Activated naive CD8-positive, alpha-beta T cell treated with anti-CD3 and anti-CD28 coated beads for 36 hours (primary cell): ENCODE data around the gene RHOV. TPM values are rescaled to one million over a fixed set of nuclear protein-coding genes. Genes with fewer than 3 reads are reported as not detected.

Experiments used
- DNase-seq: peaks from one replicate; pipeline ENCODE4 v3.0.0; 2021
- H3K27ac Mint-ChIP-seq: one replicate; pipeline ENCODE4 v1.8.0; 2022; ENCODE audit warnings: mild to moderate bottlenecking, moderate library complexity, mixed read lengths
- H3K27me3 Mint-ChIP-seq: one replicate; pipeline ENCODE4 v1.8.0; 2022; ENCODE audit warnings: mild to moderate bottlenecking, mixed read lengths
- H3K36me3 Mint-ChIP-seq: one replicate; pipeline ENCODE4 v1.8.0; 2021; ENCODE audit warnings: mild to moderate bottlenecking, mixed read lengths
- H3K4me1 Mint-ChIP-seq: one replicate; pipeline ENCODE4 v1.8.0; 2021; ENCODE audit warnings: mixed read lengths
- H3K4me3 Mint-ChIP-seq: one replicate; pipeline ENCODE4 v1.8.0; 2022; ENCODE audit warnings: mild to moderate bottlenecking, moderate library complexity, mixed read lengths
- H3K9me3 Mint-ChIP-seq: one replicate; pipeline ENCODE4 v1.8.0; 2022; ENCODE audit warnings: mixed read lengths
- total RNA-seq, 2 experiments: library from RNA; stranded (reverse); gene quantifications; one replicate each; pipeline ENCODE4 v1.2.3, GENCODE V29; 2021

Gene RHOV
- total RNA-seq, 2 experiments from 2014 or later: 0.45 to 0.50 TPM

DNA sequence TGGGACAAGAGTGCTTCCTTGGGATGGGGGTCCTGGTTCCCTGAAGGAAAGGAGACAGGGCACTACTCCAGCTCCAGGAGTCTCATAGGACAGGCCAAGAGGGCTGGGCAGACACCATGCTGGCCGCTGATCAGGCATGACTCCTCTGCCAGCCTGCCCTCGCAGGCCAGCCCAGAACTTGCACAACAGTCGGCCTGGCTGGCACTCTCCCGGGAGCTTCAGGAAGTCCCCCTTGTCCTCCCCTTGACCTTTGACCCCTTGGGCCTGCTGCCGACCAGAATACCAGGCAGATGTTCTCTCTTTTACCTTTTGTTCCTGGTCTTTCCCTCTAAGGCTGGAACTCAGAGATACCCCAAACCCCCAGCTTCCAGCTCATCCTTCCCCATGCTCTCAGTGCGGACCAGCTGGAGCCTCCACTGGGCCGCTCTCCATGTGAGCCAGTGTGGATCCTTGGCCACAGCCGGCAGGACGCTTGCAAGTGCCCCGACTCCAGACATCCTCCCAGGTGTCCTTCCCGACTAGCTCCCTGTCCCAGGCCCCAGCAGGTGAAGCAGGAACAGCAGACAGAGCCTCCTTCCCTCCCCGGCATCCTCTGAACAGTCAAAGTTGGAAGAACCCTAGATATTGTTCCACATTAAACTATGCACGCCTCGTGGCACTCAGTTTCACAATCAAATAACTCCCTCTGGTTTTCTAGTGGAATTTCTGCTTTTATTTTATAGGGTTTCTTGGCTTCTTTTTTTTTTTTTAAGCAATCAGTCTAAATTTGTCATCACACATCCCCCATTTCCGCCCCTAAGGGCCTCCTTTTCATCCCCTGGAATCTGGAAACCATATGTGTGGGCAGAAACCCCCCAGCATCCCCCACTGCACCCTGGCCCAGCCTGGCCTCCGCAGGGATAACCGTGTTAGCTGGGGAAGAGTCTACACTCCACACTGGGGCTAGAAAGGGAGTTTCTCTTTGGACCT lies 35.9 kb upstream of the RHOV start:
- H3K9me3 Mint-ChIP-seq: no peaks in the 10 kb centered on the region
- no peaks in the 10 kb centered on the region for H3K27me3 Mint-ChIP-seq

DNA sequence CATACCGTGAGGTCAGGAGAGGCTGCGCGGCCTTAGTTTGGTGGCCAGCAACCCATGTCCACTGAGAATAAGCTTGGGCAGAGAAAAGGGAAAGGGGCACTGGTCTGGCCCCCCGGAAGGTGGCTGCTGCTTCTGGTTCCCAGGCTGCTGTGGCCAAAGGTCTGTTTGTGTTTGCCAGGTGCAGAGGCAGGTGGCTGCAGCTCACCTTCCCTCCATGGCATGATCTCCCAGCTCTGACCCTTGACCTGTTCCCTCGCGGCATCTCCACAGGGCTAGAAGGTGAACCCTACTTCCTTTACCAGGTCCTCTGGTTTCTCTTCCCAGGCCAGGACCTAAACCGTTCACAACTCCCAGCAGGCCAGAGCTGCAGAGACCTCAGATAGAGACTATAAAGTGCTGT lies 34.1 kb upstream of the RHOV start:
- peaks cover 5% of the 10 kb centered on the region for H3K36me3 Mint-ChIP-seq
- H3K27ac Mint-ChIP-seq: peak overlapping the region; percentile 7
- H3K9me3 Mint-ChIP-seq: no peaks in the 10 kb centered on the region
- H3K27me3 Mint-ChIP-seq: no peaks in the 10 kb centered on the region
- H3K4me3 Mint-ChIP-seq: no peak overlapping the region
- H3K4me1 Mint-ChIP-seq: peaks cover 21% of the 10 kb centered on the region
- no peak for DNase-seq

More for the DNA sequence above, 35.9 kb upstream of the RHOV start:
- Mint-ChIP-seq H3K36me3 (no peaks in the 10 kb centered on the region), H3K27ac (no peak overlapping the region), H3K4me3 (no peak overlapping the region), H3K4me1 (peaks cover 12% of the 10 kb centered on the region)
- no peak for DNase-seq

DNA sequence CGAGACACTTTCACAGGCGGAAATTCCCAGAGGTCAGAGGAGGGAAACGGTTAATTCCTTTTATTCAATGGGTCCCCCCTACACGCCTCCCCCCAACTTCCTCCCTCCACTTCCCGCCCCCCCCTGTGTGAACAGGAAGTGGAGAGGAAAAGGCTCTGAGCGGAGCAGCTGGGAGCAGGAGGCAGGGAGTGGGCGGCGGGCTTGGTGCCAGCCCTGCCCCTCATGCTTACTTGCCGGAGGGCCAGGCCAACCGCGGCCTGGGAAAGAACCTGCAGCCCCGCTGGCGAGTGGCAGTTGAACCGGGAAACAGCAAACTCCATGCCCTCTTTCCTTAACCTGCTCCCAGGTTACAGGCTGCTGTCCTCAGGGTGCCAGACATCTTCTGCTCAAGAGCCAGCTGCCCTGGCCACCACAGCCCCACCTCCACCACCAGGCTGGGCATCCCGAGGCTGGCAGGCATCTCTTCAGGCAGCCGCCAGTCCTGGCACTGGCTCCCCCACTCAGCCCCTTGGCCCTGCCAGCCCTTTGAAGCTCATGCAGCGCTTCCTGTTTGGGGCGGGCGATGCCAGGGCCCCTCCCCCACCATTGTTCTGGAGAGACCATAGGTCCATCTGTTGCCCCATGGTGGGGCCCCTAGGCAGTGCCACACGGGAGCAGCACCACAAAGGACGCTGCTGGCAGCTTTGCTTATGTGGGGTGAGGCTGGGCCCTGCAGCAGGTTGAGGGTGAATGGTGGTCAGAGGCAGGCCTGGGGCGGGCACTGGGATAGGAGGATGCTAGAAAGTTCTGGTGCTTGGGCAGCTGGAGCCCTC lies 33.2 kb upstream of the RHOV start:
- H3K4me3 Mint-ChIP-seq: peak overlapping the region; percentile 79
- H3K9me3 Mint-ChIP-seq: no peaks in the 10 kb centered on the region
- H3K36me3 Mint-ChIP-seq: peaks cover 7% of the 10 kb centered on the region
- peak; percentile 58 for DNase-seq
- H3K27ac Mint-ChIP-seq: peak overlapping the region; percentile 87
- H3K27me3 Mint-ChIP-seq: no peaks in the 10 kb centered on the region
- H3K4me1 Mint-ChIP-seq: peaks cover 27% of the 10 kb centered on the region

DNA sequence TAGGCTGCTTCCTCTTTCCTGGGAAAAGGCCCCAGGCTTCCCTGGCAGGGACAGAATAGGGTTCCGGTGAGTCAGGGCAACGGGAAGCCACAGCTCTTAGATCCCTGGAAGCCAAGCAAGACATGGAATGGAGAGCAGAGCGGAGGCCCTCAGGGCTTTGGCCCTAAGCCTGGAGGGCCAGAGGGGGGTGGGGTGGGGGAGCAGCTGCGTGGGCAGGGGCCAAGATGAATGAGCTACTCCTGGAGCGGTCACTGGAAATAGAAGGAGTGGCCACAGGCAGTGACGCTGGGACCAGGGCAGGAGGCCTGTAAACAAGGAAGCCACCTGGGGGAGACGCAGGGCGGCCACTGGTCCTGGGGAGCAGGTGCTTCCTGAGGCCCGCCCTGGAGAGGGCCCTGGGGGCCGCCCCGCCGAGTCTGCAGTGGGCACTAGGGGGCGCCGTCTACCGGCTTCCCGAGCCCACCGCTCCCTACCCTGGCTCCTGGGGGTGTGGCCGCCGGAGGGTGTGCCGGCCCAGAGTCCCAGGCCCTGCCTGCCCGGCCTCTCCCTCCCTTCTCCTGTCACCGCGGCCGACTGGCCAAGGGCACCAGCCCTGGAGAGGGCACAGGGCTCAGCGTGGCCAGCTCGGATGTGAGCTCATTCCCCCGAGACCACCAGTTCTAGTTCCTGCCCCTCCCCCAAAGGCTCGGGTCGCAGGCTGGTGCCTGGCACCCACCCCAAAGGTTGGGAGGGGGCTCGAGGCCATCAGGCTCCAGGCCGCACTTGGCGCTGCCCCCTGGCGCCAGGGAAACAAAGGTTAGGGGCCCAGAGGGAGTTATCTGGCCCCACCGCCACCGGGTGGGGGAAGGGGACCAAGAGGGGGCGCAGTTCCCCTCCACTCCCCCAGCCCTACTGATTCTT lies 32.3 kb upstream of the RHOV start:
- H3K4me3 Mint-ChIP-seq: peak overlapping the region; percentile 79
- H3K27me3 Mint-ChIP-seq: no peaks in the 10 kb centered on the region
- peaks cover 27% of the 10 kb centered on the region for H3K4me1 Mint-ChIP-seq
- H3K36me3 Mint-ChIP-seq: peaks cover 7% of the 10 kb centered on the region
- no peaks in the 10 kb centered on the region for H3K9me3 Mint-ChIP-seq
- DNase-seq: peak; percentile 89
- H3K27ac Mint-ChIP-seq: peak overlapping the region; percentile 87

DNA sequence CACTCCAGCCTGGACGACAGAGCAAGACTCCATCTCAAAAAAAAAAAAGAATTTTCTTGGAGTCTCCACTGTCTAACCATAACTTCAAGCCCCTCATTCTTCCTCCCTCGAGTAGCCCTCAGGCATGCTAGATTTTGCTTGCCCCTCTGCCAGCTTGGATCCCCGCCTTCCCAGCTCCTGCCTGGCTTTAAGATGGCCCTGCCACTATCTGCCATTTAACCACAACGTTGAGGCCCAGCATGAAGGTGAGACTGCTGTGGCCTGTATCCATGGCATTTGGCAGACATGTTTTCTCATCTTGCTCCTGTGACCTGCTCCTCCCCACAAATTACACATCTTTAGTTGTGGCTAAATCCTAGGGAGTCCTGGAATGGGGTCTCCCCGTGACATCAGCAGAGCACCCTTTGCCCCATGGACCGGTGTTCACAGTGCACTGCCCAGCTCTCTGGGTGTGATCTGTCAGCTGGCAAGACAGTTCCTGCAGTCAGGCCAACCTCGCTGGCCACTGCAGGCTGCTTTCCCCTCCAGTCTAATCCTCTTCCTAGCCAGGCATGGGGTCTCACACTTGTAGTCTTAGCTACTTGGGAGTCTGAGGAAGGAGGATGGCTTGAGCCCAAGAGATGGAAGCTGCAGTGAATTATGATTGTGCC lies 30.6 kb upstream of the RHOV start:
- no peak overlapping the region for H3K27ac Mint-ChIP-seq
- peaks cover 25% of the 10 kb centered on the region for H3K4me1 Mint-ChIP-seq
- no peak overlapping the region for H3K4me3 Mint-ChIP-seq

DNA sequence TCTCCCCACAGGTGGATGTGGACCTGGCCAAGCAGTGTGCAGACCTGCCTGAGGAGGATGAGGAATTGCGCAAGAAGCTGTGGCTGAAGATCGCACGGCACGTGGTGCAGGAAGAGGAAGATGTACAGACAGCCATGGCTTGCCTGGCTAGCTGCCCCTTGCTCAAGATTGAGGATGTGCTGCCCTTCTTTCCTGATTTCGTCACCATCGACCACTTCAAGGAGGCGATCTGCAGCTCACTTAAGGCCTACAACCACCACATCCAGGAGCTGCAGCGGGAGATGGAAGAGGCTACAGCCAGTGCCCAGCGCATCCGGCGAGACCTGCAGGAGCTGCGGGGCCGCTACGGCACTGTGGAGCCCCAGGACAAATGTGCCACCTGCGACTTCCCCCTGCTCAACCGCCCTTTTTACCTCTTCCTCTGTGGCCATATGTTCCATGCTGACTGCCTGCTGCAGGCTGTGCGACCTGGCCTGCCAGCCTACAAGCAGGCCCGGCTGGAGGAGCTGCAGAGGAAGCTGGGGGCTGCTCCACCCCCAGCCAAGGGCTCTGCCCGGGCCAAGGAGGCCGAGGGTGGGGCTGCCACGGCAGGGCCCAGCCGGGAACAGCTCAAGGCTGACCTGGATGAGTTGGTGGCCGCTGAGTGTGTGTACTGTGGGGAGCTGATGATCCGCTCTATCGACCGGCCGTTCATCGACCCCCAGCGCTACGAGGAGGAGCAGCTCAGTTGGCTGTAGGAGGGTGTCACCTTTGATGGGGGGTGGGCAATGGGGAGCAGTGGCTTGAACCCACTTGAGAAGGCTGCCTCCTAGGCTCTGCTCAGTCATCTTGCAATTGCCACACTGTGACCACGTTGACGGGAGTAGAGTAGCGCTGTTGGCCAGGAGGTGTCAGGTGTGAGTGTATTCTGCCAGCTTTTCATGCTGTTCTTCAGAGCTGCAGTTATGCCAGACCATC lies 28.8 kb upstream of the RHOV start:
- no peak overlapping the region for H3K27ac Mint-ChIP-seq
- H3K4me1 Mint-ChIP-seq: peaks cover 24% of the 10 kb centered on the region
- no peaks in the 10 kb centered on the region for H3K27me3 Mint-ChIP-seq
- H3K4me3 Mint-ChIP-seq: no peak overlapping the region
- no peaks in the 10 kb centered on the region for H3K9me3 Mint-ChIP-seq
- no peak for DNase-seq
- peaks cover 10% of the 10 kb centered on the region for H3K36me3 Mint-ChIP-seq

More for the DNA sequence above, 30.6 kb upstream of the RHOV start:
- Mint-ChIP-seq H3K36me3 (peaks cover 10% of the 10 kb centered on the region), H3K27me3 (no peaks in the 10 kb centered on the region), H3K9me3 (no peaks in the 10 kb centered on the region)
- DNase-seq: no peak

DNA sequence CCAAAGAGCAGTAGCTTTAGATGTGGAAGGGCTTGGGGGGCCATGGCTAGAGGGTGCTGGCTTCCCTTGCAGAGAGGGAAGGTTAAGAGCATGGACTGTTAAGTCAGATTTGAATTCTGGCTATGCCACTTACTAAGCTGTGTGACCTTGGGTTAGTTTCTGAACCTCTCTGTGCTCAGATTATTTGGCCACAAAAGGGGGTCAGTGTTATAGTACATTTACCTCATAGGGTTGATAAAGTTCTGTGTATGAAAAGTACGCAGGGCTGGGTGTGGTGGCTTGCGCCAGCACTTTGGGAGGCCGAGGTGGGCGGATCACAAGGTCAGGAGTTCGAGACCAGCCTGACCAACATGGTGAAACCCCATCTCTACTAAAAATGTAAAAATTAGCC lies 27.0 kb upstream of the RHOV start:
- H3K27me3 Mint-ChIP-seq: no peaks in the 10 kb centered on the region
- no peaks in the 10 kb centered on the region for H3K9me3 Mint-ChIP-seq
- H3K4me3 Mint-ChIP-seq: no peak overlapping the region
- peaks cover 22% of the 10 kb centered on the region for H3K4me1 Mint-ChIP-seq
- no peak for DNase-seq
- no peak overlapping the region for H3K27ac Mint-ChIP-seq
- H3K36me3 Mint-ChIP-seq: peaks cover 12% of the 10 kb centered on the region

DNA sequence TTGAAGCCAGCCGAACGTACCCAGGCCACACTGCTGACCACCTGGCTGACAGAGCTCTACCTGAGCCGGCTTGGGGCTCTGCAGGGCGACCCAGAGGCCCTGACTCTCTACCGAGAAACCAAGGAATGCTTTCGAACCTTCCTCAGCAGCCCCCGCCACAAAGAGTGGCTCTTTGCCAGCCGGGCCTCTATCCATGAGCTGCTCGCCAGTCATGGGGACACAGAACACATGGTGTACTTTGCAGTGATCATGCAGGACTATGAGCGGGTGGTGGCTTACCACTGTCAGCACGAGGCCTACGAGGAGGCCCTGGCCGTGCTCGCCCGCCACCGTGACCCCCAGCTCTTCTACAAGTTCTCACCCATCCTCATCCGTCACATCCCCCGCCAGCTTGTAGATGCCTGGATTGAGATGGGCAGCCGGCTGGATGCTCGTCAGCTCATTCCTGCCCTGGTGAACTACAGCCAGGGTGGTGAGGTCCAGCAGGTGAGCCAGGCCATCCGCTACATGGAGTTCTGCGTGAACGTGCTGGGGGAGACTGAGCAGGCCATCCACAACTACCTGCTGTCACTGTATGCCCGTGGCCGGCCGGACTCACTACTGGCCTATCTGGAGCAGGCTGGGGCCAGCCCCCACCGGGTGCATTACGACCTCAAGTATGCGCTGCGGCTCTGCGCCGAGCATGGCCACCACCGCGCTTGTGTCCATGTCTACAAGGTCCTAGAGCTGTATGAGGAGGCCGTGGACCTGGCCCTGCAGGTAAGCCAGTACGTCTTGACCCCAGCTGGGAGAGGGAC lies 26.4 kb upstream of the RHOV start:
- Mint-ChIP-seq H3K9me3 (no peaks in the 10 kb centered on the region), H3K4me1 (peaks cover 28% of the 10 kb centered on the region), H3K4me3 (no peak overlapping the region), H3K36me3 (peaks cover 13% of the 10 kb centered on the region), H3K27me3 (no peaks in the 10 kb centered on the region), H3K27ac (no peak overlapping the region)
- no peak for DNase-seq

DNA sequence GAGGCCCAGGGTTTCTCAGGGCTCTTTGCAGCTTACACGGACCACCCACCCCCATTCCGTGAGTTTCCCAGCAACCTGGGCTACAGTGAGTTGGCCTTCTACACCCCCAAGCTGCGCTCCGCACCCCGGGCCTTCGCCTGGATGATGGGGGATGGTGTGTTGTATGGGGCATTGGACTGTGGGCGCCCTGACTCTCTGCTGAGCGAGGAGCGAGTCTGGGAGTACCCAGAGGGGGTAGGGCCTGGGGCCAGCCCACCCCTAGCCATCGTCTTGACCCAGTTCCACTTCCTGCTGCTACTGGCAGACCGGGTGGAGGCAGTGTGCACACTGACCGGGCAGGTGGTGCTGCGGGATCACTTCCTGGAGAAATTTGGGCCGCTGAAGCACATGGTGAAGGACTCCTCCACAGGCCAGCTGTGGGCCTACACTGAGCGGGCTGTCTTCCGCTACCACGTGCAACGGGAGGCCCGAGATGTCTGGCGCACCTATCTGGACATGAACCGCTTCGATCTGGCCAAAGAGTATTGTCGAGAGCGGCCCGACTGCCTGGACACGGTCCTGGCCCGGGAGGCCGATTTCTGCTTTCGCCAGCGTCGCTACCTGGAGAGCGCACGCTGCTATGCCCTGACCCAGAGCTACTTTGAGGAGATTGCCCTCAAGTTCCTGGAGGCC lies 25.6 kb upstream of the RHOV start:
- Mint-ChIP-seq H3K4me1 (peaks cover 34% of the 10 kb centered on the region), H3K27ac (no peak overlapping the region), H3K36me3 (peaks cover 16% of the 10 kb centered on the region), H3K9me3 (no peaks in the 10 kb centered on the region), H3K4me3 (no peak overlapping the region), H3K27me3 (no peaks in the 10 kb centered on the region)
- no peak for DNase-seq

DNA sequence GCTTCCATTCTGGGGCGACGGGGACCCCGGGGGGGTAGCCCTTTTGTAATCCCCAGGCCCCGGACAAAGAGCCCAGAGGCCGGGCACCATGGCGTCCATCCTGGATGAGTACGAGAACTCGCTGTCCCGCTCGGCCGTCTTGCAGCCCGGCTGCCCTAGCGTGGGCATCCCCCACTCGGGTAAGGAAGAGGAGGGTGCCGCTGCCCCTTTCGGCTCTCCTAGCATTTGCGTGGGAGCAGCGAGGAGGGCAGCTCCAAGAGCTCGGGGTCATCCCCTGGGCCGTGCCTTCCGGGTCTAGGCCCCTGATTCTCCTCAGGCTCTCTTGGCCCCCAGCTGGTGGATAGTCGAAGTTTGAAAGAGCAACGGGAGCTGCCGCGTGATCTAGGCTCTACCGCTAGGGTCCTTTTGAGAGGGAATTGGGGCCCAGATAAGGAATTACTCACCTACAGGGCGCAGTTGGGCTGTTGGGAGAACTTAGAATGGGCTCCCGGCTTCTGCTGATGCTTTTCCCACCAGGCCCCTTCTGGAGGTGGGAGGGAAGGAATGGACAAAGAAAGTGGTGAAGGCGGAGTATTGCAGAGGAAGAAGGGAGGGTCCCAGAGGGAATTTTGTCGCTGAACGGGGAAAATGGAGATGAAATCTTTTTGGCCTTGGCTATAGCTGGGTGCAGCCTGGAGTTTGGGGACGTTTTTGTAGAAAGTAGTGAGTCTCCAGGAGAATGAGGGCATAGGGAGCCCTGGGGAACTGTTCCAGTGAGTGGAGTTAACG lies 20.8 kb upstream of the RHOV start:
- Mint-ChIP-seq H3K4me3 (peak overlapping the region; percentile 99), H3K27me3 (no peaks in the 10 kb centered on the region), H3K9me3 (no peaks in the 10 kb centered on the region), H3K4me1 (peaks cover 32% of the 10 kb centered on the region), H3K36me3 (peaks cover 6% of the 10 kb centered on the region), H3K27ac (peak overlapping the region; percentile 92)
- peak; percentile 71 for DNase-seq

DNA sequence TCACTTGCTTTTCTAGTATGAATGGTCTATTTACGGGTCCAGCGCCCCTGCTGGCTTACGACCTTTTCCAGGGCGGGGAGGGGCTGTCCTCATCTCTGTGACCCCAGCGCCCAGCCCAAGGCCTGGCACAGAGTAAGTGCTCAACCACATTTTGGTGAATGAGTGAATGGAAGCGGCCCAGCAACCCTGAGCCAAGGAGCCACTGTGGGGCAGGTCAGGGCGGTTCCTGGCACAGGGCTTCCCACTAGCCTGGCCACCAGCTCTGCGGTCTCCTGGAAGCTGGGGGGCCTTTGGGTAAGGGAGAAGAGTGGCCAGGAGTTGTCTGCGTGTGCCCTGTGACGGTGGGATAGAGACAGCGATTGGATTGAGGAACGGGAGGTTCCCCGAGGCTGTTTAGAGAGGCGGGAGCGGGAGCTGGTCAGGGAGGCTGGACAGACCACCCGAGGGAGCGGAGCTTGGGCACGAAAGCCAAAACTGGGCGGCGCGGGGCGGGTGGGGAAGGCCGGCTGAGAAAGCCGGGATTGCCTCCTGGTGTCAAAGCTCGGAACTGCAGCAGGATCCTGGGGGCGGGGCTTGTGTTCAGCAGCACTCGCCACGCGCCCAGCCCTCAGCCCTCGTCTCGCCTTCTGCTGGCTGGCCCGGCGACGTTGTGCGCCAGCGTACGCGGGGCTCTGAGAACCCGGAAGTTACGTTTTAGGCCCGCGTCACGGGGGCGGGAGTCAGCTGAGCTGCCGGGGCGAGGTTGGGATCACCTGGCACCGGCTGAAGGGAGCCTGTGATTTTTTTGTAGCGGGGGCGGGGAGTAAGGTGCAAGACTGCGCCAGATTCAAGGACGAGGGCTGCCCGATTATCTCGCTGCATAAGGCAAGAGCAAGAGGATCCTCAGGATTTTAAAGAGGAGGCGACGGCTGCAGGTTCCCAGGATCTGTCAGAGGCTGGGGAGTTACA lies 20.0 kb upstream of the RHOV start, which contains the start of gene VPS18:
TSS of gene VPS18 (plus strand) at position 718 of the 948 bp plus-strand sequence. CDS start 319 bp downstream, outside the sequence.
- H3K9me3 Mint-ChIP-seq: no peaks in the 10 kb centered on the region
- peak within 1 kb of the TSS; percentile 99 for H3K4me3 Mint-ChIP-seq
- H3K27me3 Mint-ChIP-seq: no peaks in the 10 kb centered on the region
- peak; percentile 99 for DNase-seq
- peaks cover 32% of the 10 kb centered on the region for H3K4me1 Mint-ChIP-seq
- peak within 1 kb of the TSS; percentile 92 for H3K27ac Mint-ChIP-seq
- H3K36me3 Mint-ChIP-seq: peaks cover 6% of the 10 kb centered on the region
